Fibroblast of villous mesenchyme (primary cell): ENCODE measurements around the gene TAB3. TPM values are rescaled to one million over a fixed set of nuclear protein-coding genes. Genes with fewer than 3 reads are reported as not detected.

Experiments used
- DNase-seq: peaks from one replicate; pipeline ENCODE4 v3.0.0-alpha.2; 2010; ENCODE audit warnings: low read depth
- H3K4me3 ChIP-seq: 2 replicates; pipeline ENCODE4 v1.5.1; 2011; ENCODE audit warnings: low read depth, mild to moderate bottlenecking, low read length
- CTCF ChIP-seq: IDR thresholded peaks from 2 replicates; pipeline ENCODE4 v1.5.1; 2012; ENCODE audit warnings: low read depth, mild to moderate bottlenecking, low read length; ENCODE audit not compliant: insufficient read depth
- total RNA-seq: library from RNA; depleted of rRNA; stranded (reverse); fragments of >200 nt; gene quantifications from 2 replicates; pipeline ENCODE4 v1.2.3, GENCODE V29; 2012

TAB3 gene
- total RNA-seq, 1 donor = 16.8 TPM

GRCh38 chrX:30824275-30824674, 64.8 kb downstream of the TAB3 start:
- DNase-seq = no peak
- no peak for TF ChIP-seq CTCF
- no peak overlapping the region for H3K4me3 ChIP-seq

- no peak for TF ChIP-seq CTCF
- H3K4me3 ChIP-seq = no peak overlapping the region
- DNase-seq = no peak
Observed at GRCh38 chrX:30822764-30823163, 66.3 kb downstream of the TAB3 start.

DNA sequence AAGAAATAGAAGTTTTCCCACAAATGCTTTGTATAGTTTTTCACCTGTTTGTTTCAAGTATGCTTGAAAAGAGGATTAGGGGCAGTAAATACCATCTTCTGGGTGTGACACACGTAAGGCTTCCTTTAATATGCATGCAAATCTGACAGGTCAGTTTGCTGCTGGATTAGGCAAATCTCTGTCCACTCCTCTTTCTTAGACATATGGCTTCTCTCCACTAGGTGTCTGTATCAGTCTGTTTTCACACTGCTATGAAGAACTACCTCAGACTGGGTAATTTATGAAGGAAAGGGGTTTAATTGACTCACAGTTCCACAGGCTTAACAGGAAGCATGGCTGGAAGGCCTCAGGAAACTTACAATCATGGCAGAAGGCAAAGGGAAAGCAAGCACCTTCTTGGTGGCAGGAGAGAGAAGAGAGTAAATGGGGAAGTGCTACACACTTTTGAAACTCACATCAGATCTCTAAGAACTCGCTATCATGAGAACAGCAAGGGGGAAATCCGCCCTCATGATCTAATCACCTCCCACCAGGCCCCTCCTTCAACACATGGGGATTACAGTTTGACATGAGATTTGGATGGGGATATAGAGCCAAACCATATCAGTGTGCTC, 66.9 kb downstream of the TAB3 start:
- TF ChIP-seq CTCF = no peak

GRCh38 chrX:30821116-30821515, 67.9 kb downstream of the TAB3 start:
- no peak for TF ChIP-seq CTCF
- no peak for DNase-seq

More for the DNA sequence above, 66.9 kb downstream of the TAB3 start:
- DNase-seq = no peak
- no peak overlapping the region for H3K4me3 ChIP-seq

GRCh38 chrX:30819080-30819479, 70.0 kb downstream of the TAB3 start:
- no peak for DNase-seq
- TF ChIP-seq CTCF = no peak
- H3K4me3 ChIP-seq = no peak overlapping the region

More at GRCh38 chrX:30821116-30821515, 67.9 kb downstream of the TAB3 start:
- H3K4me3 ChIP-seq = no peak overlapping the region

- no peak overlapping the region for H3K4me3 ChIP-seq
- DNase-seq = no peak
- no peak for TF ChIP-seq CTCF
Observed at GRCh38 chrX:30816079-30816478, 73.0 kb downstream of the TAB3 start.

DNA sequence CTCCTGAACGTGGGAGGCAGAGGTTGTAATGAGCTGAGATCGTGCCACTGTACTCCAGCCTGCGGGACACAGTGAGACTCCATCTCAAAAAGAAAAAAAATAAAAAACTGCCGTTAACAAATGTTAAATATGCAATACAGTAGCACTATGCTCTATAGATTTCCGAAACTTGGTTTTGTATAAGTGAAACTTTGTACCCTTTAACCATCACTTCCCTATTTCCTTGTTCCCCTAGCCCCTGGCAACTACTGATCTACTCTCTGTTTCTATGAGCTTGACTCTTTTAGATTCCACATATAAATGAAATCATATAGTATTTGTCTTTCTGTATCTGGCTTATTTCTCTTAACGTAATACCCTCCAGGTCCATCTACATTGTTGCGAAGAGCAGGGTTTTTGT, 74.1 kb downstream of the TAB3 start:
- DNase-seq = no peak

More for the DNA sequence above, 74.1 kb downstream of the TAB3 start:
- TF ChIP-seq CTCF = no peak
- H3K4me3 ChIP-seq = no peak overlapping the region
